HG02571 (cell line): ENCODE results near the gene MYO15A.

Experiments used
- ATAC-seq: cut with Tn5 transposase; IDR thresholded peaks from one replicate; pipeline ENCODE4 v1.9.1; 2021; ENCODE audit warnings: mild to moderate bottlenecking, moderate library complexity; ENCODE audit not compliant: unreplicated experiment

MYO15A gene

GRCh38 chr17:18108401-18109312, at the start of gene MYO15A:
Gene MYO15A, plus strand, starts transcription at chr17:18108756. Its CDS starts 10,045 bp downstream, at chr17:18118801.
- no peak for ATAC-seq

GRCh38 chr17:18059283-18059682, 49.3 kb upstream of the MYO15A start:
- ATAC-seq: no peak

GRCh38 chr17:18064053-18064452, 44.5 kb upstream of the MYO15A start:
- ATAC-seq: no peak

- no peak for ATAC-seq
Measured at GRCh38 chr17:18065546-18065945, 43.0 kb upstream of the MYO15A start.

DNA sequence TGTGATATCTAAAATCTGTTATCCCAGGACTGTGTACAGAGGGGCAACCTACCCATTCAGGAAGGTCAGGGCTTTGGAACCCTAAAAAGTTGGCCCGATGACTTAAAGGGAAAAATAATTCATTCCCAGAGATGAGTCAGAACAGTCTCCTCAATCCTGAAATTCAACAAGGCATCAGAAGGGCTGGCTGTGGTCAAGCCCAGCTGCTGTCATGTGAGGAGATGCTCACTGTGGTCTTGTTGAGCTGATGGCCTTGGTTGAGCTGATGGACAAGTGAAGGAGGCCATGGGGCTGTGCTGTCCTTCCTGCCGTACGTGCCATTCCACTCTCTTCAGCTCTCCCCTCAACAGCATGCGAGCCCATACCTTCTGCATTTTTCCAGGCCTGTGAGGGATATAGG, 41.7 kb upstream of the MYO15A start:
- ATAC-seq: no peak

DNA sequence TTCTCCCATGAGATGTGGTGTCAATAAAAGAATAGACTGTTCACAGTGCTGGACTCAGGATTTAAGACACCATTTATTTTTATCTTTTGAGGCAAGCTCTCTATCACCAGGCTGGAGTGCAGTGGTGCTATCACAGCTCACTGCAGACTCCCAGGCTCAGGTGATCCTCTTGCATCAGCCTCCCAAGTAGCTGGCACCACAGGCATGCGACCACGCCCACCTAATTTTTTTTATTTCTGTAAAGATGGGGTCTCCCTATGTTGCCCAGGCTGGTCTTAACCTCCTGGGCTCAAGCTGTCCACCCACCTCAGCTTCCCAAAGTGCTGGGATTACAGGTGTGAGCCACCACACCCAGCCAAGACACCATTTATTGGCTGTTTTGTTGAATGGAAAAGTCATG, 39.5 kb upstream of the MYO15A start:
- no peak for ATAC-seq

GRCh38 chr17:18070861-18071340, 37.7 kb upstream of the MYO15A start:
- no peak for ATAC-seq

DNA sequence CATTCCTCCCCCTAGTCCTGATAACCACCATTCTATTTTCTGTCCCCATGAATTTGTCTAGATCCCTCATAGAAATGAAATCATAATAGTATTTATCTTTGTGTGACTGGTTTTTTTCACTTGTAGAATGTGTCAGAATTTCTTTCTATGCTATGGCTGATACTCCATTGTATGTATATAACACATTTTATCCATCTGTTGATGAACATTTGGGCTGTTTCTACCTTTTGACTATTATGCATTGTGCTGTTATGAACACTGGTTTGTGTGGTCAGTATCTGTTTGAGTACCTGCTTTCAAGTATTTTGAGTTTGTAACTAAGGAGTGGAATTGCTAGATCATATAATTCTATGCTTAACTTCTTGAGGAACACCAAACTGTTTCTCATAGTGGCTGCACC, 36.8 kb upstream of the MYO15A start:
- no peak for ATAC-seq

DNA sequence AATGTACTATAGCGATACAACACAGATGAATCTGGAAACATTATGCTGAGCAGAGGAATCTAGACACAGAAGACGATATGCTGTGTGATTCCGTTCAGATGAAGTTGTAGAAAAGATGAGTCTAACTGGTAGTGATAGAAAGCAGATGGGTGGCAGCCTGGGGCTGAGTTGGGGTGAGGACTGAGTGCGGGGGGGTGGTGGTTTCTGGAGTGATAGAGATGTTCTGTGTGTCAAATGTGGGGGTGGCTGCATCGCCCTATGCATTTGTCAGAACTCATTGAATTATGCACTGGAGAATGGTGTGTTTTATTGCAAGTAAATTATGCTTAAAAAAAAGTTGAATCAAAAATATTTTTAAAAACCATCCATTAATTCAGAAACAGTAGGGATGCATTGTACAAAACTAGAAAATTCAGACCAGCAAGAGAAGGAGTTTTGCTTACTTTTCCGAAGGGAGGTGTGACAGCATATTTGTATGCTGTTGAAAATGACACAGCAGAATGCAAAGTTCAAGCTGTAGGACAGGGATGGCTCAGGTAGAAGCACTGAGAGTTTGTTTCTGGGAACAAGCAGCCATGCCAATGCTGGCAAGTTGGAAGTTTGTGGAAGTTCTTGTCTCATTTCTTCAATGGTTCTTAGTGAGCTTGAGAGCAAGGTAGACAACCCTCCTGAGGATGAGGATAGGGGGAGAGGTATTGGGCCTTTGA, 33.8 kb upstream of the MYO15A start:
- no peak for ATAC-seq

DNA sequence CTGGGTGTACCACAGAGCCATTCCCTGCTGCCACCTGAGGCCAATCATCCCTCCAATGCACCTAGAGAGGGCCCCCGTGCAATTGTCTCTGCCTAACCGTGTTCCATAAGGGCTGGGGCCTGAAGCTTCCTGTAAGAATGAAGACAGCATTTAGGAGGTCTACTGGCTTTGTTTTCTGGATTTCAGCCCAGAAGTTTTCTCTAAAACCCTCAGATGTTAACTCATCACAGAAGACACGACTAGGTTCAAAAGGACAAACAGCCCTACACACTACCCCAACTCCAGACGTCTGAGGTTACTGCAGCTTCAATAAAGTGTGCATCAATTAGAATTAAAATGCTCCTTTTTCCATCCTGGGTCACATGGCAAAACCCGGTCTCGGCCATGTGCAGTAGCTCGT, 31.6 kb upstream of the MYO15A start:
- no peak for ATAC-seq

- ATAC-seq: no peak
Measured at GRCh38 chr17:18079543-18079942, 29.0 kb upstream of the MYO15A start.

- no peak for ATAC-seq
Measured at GRCh38 chr17:18084256-18084655, 24.3 kb upstream of the MYO15A start.

GRCh38 chr17:18087610-18088491, 20.7 kb upstream of the MYO15A start, which contains the start of gene DRG2:
Gene DRG2, plus strand, starts transcription at chr17:18087948. Its CDS starts 76 bp downstream, at chr17:18088024.
- peak; percentile 68 for ATAC-seq

DNA sequence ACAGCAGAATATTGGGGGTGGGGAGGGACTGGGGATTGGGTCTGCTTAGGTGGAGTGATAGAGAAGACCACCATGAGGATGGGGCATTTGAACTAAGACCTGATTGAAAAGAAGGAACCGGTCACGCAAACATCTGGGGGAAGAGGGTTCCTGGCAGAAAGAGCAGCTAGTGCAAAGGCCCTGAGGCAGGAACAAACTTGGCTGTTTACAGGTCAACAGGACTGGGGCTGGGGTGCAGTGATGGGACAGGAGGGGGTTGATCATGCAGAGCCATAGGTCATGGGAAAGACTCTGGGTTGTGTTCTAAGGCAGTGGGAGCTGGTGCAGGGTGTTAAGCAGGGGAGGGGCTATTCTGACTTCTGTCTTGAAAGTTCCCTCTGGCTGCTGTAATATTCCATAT, 18.9 kb upstream of the MYO15A start:
- ATAC-seq: no peak

- no peak for ATAC-seq
Measured at GRCh38 chr17:18093616-18094408, 14.7 kb upstream of the MYO15A start.

DNA sequence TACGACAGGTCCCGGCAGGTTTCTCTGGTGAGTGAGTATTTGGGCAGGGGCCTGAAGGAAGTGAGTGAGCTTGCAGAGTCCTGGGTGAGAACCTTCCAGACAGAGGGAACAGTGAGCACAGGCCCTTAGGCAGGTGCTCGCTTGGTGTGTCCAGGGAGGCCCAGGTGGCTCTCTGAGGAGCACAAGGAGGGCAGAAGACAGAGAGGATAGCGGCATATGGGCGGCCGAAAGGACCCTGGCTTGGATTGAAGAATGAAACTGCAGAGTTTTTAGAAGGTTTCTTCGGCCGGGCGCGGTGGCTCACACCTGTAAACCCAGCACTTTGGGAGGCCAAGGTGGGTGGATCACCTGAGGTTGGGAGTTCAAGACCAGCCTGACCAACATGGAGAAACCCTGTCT, 14.1 kb upstream of the MYO15A start:
- ATAC-seq: no peak

GRCh38 chr17:18099516-18099915, 9.0 kb upstream of the MYO15A start:
- ATAC-seq: no peak

DNA sequence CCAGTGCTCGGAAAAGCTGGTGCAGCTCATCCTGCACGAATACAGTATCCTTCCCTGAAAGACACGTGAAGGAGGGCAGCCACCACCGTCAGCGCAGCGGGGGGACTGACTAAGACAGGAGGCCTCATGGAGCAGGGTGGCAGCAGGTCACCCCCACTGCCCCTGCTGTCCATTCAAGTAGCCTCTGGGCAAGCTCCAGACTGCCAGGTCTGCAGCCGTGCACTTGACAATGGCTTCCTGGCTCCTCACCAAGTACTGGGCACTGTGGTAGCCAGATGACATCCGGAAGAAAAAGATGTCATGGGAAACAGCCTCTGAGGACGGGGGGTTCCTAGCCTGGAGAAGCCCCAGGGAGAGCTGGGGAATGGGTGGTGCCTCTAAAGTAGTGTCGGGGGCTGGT, 7.9 kb upstream of the MYO15A start:
- no peak for ATAC-seq

DNA sequence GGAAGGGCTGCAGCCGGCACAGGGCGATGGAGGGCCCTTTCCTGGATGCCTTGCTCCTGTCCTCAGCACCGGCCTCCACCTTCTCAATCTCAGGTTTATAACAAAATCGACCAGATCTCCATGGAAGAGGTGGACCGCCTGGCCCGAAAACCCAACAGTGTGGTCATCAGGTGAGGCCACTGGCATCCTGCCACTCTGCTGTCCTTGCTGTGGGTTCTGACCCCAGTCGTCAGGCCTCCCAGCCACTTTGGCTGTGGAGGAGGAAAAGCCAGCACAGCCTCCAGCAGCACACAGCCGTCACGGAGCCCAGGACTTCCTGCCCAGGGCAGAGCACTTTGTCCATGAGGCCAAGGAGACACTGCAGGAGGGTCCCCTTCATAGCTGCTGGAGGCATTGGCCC, 6.7 kb upstream of the MYO15A start:
- no peak for ATAC-seq

GRCh38 chr17:18102640-18103039, 5.9 kb upstream of the MYO15A start:
- no peak for ATAC-seq
